AG04449 (cell line): Measurements from ENCODE around the gene P2RY6.

Source experiments
- CTCF ChIA-PET: fragments of 350-600 bp; formaldehyde crosslinking; extraction: SDS; loops from one replicate; lab custom pipeline; 2021; ENCODE audit warnings: antibody characterized with exemption; lab: Yijun Ruan, JAX
- POLR2A ChIA-PET: fragments of 400-600, 350-600 bp; formaldehyde crosslinking; extraction: SDS; loops from one replicate; lab custom pipeline; 2020; ENCODE audit warnings: antibody characterized with exemption, inconsistent platforms; lab: Yijun Ruan, JAX
- DNase-seq: peaks from one replicate; pipeline ENCODE4 v3.0.0-alpha.2; 2010; ENCODE audit warnings: low read depth, low spot score
- H3K4me3 ChIP-seq: 2 replicates; pipeline ENCODE4 v1.5.1; 2011; ENCODE audit warnings: low read depth, mild to moderate bottlenecking, control low read depth, low read length
- TF ChIP-seq, protein P1 (sequence below): IDR thresholded peaks from one replicate; pipeline ENCODE4 v1.5.1; 2011; ENCODE audit warnings: mild to moderate bottlenecking, moderate library complexity, low read length, control low read depth, inconsistent platforms; ENCODE audit not compliant: insufficient read depth; ENCODE audit errors: missing control alignments

Gene P2RY6

DNA sequence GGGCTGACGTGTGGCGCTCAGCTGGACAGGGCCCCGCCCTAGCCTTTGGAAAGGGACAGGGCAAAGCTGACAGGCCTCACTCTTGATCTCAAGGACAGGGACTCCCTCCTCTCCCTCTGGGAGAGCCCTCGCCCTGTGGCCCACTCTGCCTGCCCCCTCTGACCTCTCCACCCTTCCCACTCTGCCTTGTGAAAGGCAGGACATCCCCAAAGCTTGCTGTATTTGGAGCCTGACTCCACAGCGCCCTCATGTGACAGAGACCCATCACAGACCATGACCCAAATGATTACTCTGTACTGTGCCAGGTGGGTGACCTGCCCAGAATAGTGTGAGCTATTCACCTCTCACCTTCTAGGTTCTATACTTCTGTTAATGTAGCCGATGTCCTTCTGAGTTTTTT, 35.3 kb upstream of the P2RY6 start:
- no peak overlapping the region for H3K4me3 ChIP-seq
- POLR2A ChIA-PET = no interaction called here
- CTCF ChIA-PET = interaction anchor here (0.8 to 12.9 kb wide), 17 partner anchors 8 to 444 kb away, joined by 3 to 210 read pairs (median 5); no protein-coding TSS in a partner anchor
- TF ChIP-seq, protein P1, sequence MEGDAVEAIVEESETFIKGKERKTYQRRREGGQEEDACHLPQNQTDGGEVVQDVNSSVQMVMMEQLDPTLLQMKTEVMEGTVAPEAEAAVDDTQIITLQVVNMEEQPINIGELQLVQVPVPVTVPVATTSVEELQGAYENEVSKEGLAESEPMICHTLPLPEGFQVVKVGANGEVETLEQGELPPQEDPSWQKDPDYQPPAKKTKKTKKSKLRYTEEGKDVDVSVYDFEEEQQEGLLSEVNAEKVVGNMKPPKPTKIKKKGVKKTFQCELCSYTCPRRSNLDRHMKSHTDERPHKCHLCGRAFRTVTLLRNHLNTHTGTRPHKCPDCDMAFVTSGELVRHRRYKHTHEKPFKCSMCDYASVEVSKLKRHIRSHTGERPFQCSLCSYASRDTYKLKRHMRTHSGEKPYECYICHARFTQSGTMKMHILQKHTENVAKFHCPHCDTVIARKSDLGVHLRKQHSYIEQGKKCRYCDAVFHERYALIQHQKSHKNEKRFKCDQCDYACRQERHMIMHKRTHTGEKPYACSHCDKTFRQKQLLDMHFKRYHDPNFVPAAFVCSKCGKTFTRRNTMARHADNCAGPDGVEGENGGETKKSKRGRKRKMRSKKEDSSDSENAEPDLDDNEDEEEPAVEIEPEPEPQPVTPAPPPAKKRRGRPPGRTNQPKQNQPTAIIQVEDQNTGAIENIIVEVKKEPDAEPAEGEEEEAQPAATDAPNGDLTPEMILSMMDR = peak; percentile 34
- no peak for DNase-seq

DNA sequence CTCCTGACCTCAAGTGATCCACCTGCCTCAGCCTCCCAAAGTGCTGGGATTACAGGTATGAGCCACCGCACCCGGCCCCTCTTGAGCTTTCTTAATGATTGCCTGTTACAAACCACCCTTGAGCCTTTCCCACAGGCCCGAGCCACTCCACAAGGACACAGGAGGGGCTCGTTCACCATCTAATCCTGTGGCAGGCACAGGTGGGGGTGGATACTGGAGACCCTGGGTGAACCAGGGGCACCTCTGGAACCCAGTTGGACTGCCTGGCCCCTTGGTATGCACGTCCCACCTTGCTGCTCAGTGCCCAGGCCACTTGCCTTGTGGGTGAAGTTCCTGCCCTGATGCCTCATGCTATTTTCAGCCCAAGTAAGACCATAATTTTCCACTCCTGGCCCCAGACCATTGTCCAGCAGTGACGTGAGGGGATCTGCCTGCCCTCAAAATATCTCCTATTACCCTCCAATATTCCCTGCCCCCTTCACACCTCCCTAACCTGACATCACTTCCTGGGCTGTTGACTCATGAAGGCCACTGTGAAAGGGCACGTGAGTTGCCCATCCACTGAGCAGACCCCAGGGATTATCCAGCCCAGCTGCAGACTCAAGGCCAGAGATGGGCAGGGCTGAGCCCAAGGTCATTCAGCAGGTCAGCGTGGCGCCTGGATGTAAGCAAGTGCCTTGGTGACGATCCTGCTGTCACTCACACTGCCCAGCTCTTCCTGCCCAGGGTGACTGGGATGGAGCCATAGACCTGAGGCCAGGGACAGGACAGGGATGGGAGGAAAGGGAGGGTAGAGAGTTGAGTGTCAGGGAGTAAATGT, 34.5 kb upstream of the P2RY6 start:
- H3K4me3 ChIP-seq = no peak overlapping the region
- TF ChIP-seq, protein P1 = no peak
- DNase-seq = no peak
- POLR2A ChIA-PET = interaction anchor here (0.6 kb wide), 1 partner anchor 529 kb away, joined by 4 read pairs; no protein-coding TSS in a partner anchor
- CTCF ChIA-PET = interaction anchor here (0.6 to 12.9 kb wide), 18 partner anchors 7 to 445 kb away, joined by 3 to 210 read pairs (median 4); no protein-coding TSS in a partner anchor

DNA sequence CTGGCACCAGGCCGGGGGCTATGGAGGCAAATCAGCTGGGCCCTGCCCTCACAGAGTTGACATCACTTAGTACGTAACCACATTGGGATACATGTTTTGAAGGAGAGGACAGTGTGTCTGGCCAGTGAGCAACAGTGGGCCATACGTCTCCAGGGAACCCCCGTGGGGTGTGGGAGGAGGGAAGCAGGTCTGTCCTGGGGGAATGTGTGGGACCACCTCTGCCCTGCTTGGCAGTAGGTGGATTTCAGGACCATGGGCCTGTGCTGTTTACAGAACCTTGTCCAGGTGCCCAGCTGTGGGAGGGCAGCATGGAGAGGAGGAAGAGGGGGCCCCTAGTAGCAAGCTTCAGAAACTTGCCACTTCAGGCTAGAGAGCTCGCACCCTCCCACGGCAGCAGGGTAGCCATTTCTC, 33.0 kb upstream of the P2RY6 start:
- no peak for DNase-seq
- TF ChIP-seq, protein P1 = no peak
- ChIA-PET CTCF (interaction anchor here (0.9 to 12.9 kb wide), 4 partner anchors 9 to 60 kb away, joined by 3 to 210 read pairs (median 38); no protein-coding TSS in a partner anchor), POLR2A (no interaction called here)
- H3K4me3 ChIP-seq = no peak overlapping the region

DNA sequence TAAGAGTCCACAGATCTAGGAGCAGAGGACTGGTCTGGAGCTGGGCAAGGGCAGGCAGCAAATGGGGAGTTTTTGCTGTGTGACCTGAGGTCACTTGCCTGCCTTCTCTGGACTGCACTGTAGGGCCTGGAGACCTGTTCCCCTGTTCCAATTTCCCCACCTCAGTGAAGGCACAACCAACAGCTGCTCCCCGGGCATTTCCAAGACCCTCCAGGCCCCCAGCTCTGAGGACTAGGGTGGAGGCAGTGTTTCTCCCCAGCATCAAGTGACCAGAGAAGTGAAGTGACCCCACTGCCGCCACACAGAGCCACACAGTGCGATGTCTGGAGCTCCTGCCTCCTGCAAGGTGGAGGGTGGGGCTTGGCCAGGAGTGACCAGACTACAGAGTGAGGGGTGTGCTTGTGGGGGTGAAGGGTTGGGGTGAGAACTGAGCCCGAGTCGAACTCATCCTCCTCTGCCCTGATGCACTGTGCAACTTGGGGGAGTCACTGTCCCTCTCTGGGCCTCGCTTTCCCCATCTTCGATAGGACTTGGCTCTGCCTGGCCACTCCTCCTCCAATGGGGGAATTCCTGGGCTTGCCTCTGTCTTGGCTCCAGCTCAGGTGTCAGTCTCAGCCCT, 32.5 kb upstream of the P2RY6 start:
- no peak overlapping the region for H3K4me3 ChIP-seq
- TF ChIP-seq, protein P1 = no peak
- POLR2A ChIA-PET = interaction anchor here (1.0 kb wide), 1 partner anchor 23 kb away, joined by 3 read pairs; no protein-coding TSS in a partner anchor
- no peak for DNase-seq
- CTCF ChIA-PET = interaction anchor here (0.9 to 12.9 kb wide), 5 partner anchors 9 to 61 kb away, joined by 3 to 210 read pairs (median 4); no protein-coding TSS in a partner anchor

DNA sequence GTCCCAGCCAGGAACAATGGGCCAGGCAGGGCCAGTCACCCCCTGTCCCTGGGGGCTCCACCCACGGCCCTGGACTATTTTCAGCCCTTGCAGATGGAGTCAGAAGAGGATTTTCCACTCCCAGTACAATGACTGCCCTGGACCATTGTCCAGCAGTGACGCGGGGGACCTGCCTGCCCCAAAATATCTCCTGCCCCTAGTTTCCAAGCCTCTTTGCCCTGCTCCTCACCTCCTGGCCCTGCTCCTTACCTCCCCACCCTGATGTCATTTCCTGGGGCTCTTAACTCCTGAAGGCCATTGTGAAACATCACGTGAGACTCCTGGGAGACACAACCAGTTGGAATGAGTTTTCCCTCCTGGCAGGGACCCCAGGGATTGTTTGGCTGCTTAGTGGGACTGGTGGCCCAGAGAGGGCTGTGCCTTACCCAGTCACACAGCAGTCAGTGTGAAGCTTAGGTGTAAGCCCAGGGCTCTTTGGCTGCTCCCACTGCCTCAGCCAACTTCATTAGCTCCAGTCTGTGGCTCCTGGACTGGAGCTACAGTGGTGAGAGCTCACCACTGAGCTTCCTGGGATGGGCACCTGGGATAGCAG, 31.9 kb upstream of the P2RY6 start:
- TF ChIP-seq, protein P1 = no peak
- CTCF ChIA-PET = interaction anchor here (0.7 to 12.9 kb wide), 12 partner anchors 8 to 513 kb away, joined by 3 to 210 read pairs (median 4); no protein-coding TSS in a partner anchor
- POLR2A ChIA-PET = interaction anchor here (1.0 kb wide), 1 partner anchor 22 kb away, joined by 3 read pairs; no protein-coding TSS in a partner anchor
- DNase-seq = no peak
- H3K4me3 ChIP-seq = no peak overlapping the region
